Stomach (tissue), 9 donors: ENCODE measurements around the gene CMTM4. TPM values are rescaled to one million over a fixed set of nuclear protein-coding genes. Genes with fewer than 3 reads are reported as not detected.

Source experiments
- DNase-seq, 2 donors: peaks; one replicate each; pipeline versions ENCODE4 v3.0.0 to v3.0.0-alpha.2; 2013 to 2019
- H3K27ac ChIP-seq, 5 donors: fragments of 200-600 bp in 4 of 5; sonication (generic) in 4 of 5; one replicate each; pipeline ENCODE4 v1.5.1; 2013 to 2019; ENCODE audit warnings: mild to moderate bottlenecking in 1 of 5, moderate library complexity in 1 of 5
- H3K27me3 ChIP-seq, 3 donors: fragments of 200-600 bp; sonication (generic); one replicate each; pipeline ENCODE4 v1.5.1; 2017 to 2019; ENCODE audit warnings: mixed run types in 1 of 3
- H3K36me3 ChIP-seq, 4 donors: fragments of 200-600 bp; sonication (generic); 1 replicate in 3 of 4; 2 replicates in 1 of 4; pipeline ENCODE4 v1.5.1; 2016 to 2019
- H3K4me1 ChIP-seq, 4 donors: fragments of 200-600 bp; sonication (generic); one replicate each; pipeline ENCODE4 v1.5.1; 2016 to 2019
- H3K4me3 ChIP-seq, 4 donors: fragments of 200-600 bp; sonication (generic) in 3 of 4; one replicate each; pipeline ENCODE4 v1.5.1; 2016 to 2019; ENCODE audit warnings: mild to moderate bottlenecking in 1 of 4
- H3K9me3 ChIP-seq, 4 donors: fragments of 200-600 bp; sonication (generic); one replicate each; pipeline ENCODE4 v1.5.1; 2016 to 2019
- EP300 ChIP-seq: sonication (generic); formaldehyde crosslinking; IDR thresholded peaks from one replicate; pipeline ENCODE4 v1.6.1; 2017; ENCODE audit warnings: antibody characterized with exemption
- POLR2A ChIP-seq, 4 donors: fragments of 450-650 bp; IDR thresholded peaks; one replicate each; pipeline ENCODE4 v1.6.1; 2016; ENCODE audit warnings: antibody characterized with exemption in 4 of 4, control low read depth in 2 of 4, mild to moderate bottlenecking in 1 of 4, moderate library complexity in 1 of 4
- POLR2AphosphoS5 ChIP-seq, 3 donors: sonication (generic); formaldehyde crosslinking; IDR thresholded peaks; one replicate each; pipeline ENCODE4 v1.6.1; 2016; ENCODE audit warnings: antibody characterized with exemption in 3 of 3
- WGBS, 5 donors: extraction: QIAGEN DNeasy Blood & Tissue Kit in 3 of 5; methylation state at CpG; one replicate each; pipeline versions ENCODE4 v1.1.5 to v1.1.7; 2013 to 2018; 5-methylcytosine and 5-hydroxymethylcytosine counted together
- intact Hi-C: fragments of 100-400 bp; cut with DNase I; formaldehyde crosslinking; loops from one replicate; pipeline ENCODE4 v1.15.1; 2023; ENCODE audit warnings: low total_unique reads
- polyA plus RNA-seq, 3 donors: library from polyadenylated mRNA; stranded (reverse); fragments of 200-250 nt; gene quantifications; one replicate each; pipeline ENCODE4 v1.2.3, GENCODE V29; 2013
- total RNA-seq, 5 donors: library from RNA; depleted of rRNA; stranded (reverse); fragments of >200 nt; gene quantifications; one replicate each; pipeline versions ENCODE4 v1.1.0 to v1.2.3, GENCODE V29; 2014 to 2016
- TF ChIP-seq, protein P1 (sequence below), 7 experiments: fragments of 450-650 bp in 4 of 7; fragments of 200-600 bp in 3 of 7; sonication (generic) in 3 of 7; IDR thresholded peaks; one replicate each; pipeline ENCODE4 v1.5.1; 2016 to 2019; ENCODE audit warnings: antibody characterized with exemption in 7 of 7, control low read depth in 2 of 7, mild to moderate bottlenecking in 1 of 7
- donor health status: healthy with polysubstance abuse.
- donor health status: Bipolar disorder and iron deficiency.
- donor health status: healthy.

The CMTM4 gene
- total and polyA plus RNA-seq, 8 donors, result 10.5 to 244 (median 42.1) TPM

DNA sequence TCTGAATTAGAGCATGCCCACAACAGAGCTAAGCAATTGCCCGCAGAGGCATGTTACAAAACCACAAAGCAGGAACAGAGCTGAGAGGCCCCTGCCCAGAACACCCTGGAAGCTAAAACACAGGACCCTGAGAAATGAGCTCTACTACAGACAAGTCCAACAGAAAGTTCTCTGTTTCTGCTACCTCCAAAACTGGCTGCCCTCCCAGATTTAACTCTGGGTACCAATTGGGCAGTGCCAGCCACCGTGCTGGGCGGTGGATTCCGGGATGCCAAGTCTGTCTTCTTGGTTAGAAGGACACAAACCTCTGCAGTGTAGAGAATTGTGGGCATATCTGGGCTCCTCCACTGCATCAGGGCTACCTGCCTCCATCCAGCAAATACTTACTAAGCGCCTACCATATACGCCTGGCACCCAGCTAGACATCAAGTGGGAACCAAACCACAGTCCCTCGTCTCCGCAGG, 1.0 kb downstream of the CMTM4 start:
- no peak for TF ChIP-seq POLR2A (IDR thresholded peaks at IDR 0.05)
- TF ChIP-seq POLR2AphosphoS5 (IDR thresholded peaks at IDR 0.05), result no peak
- TF ChIP-seq EP300, result no peak
- TF ChIP-seq, protein P1, sequence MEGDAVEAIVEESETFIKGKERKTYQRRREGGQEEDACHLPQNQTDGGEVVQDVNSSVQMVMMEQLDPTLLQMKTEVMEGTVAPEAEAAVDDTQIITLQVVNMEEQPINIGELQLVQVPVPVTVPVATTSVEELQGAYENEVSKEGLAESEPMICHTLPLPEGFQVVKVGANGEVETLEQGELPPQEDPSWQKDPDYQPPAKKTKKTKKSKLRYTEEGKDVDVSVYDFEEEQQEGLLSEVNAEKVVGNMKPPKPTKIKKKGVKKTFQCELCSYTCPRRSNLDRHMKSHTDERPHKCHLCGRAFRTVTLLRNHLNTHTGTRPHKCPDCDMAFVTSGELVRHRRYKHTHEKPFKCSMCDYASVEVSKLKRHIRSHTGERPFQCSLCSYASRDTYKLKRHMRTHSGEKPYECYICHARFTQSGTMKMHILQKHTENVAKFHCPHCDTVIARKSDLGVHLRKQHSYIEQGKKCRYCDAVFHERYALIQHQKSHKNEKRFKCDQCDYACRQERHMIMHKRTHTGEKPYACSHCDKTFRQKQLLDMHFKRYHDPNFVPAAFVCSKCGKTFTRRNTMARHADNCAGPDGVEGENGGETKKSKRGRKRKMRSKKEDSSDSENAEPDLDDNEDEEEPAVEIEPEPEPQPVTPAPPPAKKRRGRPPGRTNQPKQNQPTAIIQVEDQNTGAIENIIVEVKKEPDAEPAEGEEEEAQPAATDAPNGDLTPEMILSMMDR (IDR thresholded peaks at IDR 0.05), result no peak

DNA sequence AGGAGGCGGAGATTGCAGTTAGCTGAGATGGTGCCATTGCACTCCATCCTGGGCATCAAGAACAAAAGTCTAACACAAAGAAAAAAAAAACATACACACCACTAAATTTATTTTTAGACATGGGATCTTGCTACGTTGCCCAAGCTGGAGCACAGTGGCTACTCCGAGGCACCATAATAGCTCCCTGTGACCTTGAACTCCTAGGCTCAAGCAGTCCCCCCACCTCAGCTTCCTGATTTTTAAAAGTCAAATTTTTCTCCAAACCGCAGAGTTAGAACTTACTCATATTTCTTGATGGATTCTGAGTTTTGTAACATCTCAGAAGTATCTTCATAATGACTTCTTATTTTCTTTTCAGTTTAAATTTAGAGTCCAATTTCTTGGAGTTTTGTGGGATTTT, 3.4 kb downstream of the CMTM4 start:
- Histone ChIP-seq H3K4me3 (no peak overlapping the region), H3K9me3 (no peaks in the 10 kb centered on the region), H3K27me3 (no peaks in the 10 kb centered on the region), H3K27ac (peak overlapping the region in 4 of 5 donors; percentile 71 to 92 (median 82)), H3K36me3 (no peaks in the 10 kb centered on the region), H3K4me1 (peaks cover 27 to 70% (median 48%) of the 10 kb centered on the region in 4 donors)
- TF ChIP-seq, protein P1 (IDR thresholded peaks at IDR 0.05), result no peak
- TF ChIP-seq POLR2A (IDR thresholded peaks at IDR 0.05) (no peak), EP300 (no peak), POLR2AphosphoS5 (IDR thresholded peaks at IDR 0.05) (no peak)
- intact Hi-C loops, result no loop called here
- 84 to 92% (median 88%) methylated on average over 4 of the region's 4 CpGs for WGBS, 5 donors
- no peak for DNase-seq

More for the DNA sequence above, 1.0 kb downstream of the CMTM4 start:
- WGBS, 5 donors, result 17 to 40% (median 20%) methylated on average over 8 of the region's 8 CpGs
- Histone ChIP-seq H3K4me3 (peak overlapping the region; percentile 66 to 79 (median 74)), H3K27me3 (no peaks in the 10 kb centered on the region), H3K27ac (peak overlapping the region; percentile 77 to 99 (median 92)), H3K4me1 (peaks cover 23 to 59% (median 42%) of the 10 kb centered on the region in 4 donors), H3K36me3 (no peaks in the 10 kb centered on the region), H3K9me3 (no peaks in the 10 kb centered on the region)
- DNase-seq, result no peak
- intact Hi-C loops, result no loop called here

DNA sequence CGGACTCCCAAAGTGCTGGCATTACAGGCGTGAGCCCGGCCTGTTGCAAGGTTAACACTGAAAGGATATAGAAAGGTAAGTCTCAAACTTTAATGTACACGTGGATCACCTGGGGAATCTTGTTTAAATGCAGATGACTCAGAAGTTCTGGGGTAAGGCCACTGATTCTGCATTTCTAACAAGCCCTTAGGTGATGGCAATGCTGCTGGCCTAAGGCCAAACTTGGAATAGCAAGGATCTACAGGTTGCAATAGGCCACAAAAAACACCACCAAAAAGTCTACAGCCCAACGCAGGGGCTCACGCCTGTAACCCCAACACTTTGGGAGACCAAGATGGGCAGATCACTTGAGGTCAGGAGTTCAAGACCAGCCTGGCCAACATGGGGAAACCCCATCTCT, 4.2 kb downstream of the CMTM4 start:
- Histone ChIP-seq H3K27me3 (no peaks in the 10 kb centered on the region), H3K4me1 (peaks cover 27 to 70% (median 47%) of the 10 kb centered on the region in 4 donors), H3K4me3 (peak overlapping the region in 1 of 4 donors; percentile 4), H3K27ac (peak overlapping the region in 3 of 5 donors; percentile 37 to 88 (median 69)), H3K9me3 (no peaks in the 10 kb centered on the region), H3K36me3 (no peaks in the 10 kb centered on the region)
- intact Hi-C loops, result no loop called here
- 73 to 78% (median 74%) methylated on average over 6 of the region's 6 CpGs for WGBS, 5 donors
- TF ChIP-seq POLR2A (IDR thresholded peaks at IDR 0.05) (no peak), POLR2AphosphoS5 (IDR thresholded peaks at IDR 0.05) (no peak), EP300 (no peak)
- TF ChIP-seq, protein P1 (IDR thresholded peaks at IDR 0.05), result no peak
- DNase-seq, result peak in 1 of 2 donors; percentile 46

DNA sequence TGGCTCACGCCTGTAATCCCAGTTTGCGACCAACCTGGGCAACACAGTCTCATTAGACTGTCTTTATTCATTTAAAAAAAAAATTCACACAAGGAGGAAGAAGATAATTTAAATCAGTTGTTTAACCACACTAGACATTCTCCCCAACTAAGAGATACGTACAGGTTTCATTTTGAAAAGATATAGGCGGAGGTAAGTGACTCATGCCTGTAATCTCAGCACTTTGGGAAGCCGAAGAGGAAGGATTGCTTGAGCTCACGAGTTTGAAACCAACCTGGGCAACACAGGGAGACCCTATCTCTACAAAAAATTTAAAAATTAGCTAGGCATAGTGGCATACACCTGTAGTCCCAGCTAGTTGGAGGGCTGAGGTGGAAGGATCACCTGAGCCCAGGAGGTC, 5.3 kb downstream of the CMTM4 start:
- Histone ChIP-seq H3K9me3 (no peaks in the 10 kb centered on the region), H3K4me3 (no peak overlapping the region), H3K27me3 (no peaks in the 10 kb centered on the region), H3K36me3 (no peaks in the 10 kb centered on the region), H3K27ac (peak overlapping the region in 4 of 5 donors; percentile 42 to 88 (median 72)), H3K4me1 (peaks cover 27 to 65% (median 46%) of the 10 kb centered on the region in 4 donors)
- TF ChIP-seq POLR2A (IDR thresholded peaks at IDR 0.05) (no peak), POLR2AphosphoS5 (IDR thresholded peaks at IDR 0.05) (peak in 1 of 3 donors; percentile 29)
- WGBS, 5 donors, result 48 to 61% (median 57%) methylated on average over 6 of the region's 6 CpGs
- peak in 1 of 2 donors; percentile 49 for DNase-seq
- intact Hi-C loops, result no loop called here
